HG03280 (cell line): Measurements from ENCODE around the gene TMCC3.
A peak's percentile ranks its signal among the peaks of the same experiment; 100 is the strongest.
"Not testable (repeated sequence)": the region's sequence is repeated elsewhere in the genome, so short reads cannot be mapped to it uniquely, and the experiment has no call there.

ENCODE experiments used
- ATAC-seq: cut with Tn5 transposase; IDR thresholded peaks from one replicate; pipeline ENCODE4 v1.9.1; 2021; ENCODE audit warnings: mild to moderate bottlenecking, moderate library complexity; ENCODE audit not compliant: unreplicated experiment

TMCC3 gene, protein sequence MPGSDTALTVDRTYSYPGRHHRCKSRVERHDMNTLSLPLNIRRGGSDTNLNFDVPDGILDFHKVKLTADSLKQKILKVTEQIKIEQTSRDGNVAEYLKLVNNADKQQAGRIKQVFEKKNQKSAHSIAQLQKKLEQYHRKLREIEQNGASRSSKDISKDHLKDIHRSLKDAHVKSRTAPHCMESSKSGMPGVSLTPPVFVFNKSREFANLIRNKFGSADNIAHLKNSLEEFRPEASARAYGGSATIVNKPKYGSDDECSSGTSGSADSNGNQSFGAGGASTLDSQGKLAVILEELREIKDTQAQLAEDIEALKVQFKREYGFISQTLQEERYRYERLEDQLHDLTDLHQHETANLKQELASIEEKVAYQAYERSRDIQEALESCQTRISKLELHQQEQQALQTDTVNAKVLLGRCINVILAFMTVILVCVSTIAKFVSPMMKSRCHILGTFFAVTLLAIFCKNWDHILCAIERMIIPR

DNA sequence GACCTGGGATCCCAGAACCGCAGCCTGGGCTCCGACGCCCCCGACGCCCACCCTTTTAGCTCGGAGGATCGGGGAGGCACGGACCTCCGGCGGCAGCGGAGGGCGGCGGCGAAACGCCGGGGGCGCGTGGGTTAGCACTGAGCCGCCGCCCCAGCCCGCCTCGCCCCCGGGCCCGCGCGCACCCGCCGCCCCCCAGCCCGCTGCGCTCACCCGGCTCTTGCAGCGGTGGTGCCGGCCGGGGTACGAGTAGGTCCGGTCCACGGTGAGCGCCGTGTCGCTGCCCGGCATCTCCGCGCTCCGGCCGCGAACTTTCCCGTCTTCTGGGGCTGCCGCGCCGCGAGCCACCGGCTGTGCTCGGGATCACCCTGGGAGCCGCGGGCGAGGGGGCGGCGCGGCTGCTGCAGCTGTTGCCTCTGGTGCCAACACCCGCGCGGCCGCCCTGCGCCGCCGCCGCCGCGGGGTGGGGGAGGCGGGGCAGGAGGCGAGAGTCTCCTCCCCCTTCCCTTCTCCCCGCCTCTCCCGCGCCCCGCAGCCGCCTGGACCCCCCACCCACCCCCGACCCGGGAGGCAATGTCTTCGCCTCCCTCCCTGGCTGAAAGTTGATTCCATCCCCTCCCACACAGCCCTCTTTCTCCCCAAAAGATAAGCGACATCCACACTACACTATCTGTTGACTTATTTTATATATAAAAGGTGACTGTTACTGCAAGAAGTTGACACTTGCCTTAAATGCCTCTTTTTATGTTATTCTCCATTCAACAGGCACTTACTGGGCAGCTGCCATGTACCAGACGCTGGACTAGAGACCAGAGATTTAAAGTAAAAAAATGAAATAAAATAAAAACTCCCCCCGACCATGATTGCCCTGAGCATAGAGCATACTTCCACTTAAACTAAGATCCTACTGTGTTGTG is at the start of gene TMCC3:
Gene TMCC3 (minus strand): TSS at position 415 of the 914 bp plus-strand sequence. CDS start 127 bp downstream, at position 288.
- peak; percentile 69 for ATAC-seq

DNA sequence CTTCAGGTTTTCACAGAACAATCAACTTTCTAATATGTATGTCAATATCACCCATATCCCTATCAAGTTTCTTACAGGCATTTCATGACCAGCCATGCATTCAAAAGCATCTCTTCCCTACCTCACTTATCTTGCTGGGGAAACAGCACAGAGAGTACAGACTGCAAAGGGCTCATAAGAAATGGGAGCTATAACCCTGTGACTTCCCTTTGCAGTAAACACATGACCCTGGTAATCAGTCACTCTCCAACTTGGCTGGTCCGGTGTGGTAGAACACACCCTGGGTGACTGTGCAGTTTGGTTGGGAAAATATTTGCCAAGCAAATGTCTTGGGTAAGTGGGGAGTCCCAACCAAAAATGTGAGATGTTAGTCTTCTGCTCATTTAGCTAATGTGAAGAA is 49.4 kb upstream of the TMCC3 start:
- ATAC-seq = no peak

DNA sequence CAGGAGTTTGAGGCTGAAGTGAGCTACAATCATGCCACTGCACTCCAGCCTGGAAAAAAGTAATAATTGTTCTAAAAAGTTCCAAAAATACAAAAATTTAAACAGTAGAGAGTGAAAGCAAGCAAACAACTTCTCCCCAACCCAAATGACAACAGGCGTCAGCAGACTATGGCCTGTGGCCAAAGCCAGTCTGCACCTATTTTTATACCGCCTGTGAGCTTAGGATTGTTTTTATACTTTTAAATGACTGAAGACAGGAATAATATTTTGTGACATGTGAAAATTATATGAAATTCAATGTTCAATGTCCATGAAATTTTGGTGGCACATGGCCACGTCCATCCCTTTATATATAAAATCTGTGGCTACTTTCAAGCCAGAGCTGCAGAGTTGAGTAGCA is 48.2 kb upstream of the TMCC3 start:
- no peak for ATAC-seq

DNA sequence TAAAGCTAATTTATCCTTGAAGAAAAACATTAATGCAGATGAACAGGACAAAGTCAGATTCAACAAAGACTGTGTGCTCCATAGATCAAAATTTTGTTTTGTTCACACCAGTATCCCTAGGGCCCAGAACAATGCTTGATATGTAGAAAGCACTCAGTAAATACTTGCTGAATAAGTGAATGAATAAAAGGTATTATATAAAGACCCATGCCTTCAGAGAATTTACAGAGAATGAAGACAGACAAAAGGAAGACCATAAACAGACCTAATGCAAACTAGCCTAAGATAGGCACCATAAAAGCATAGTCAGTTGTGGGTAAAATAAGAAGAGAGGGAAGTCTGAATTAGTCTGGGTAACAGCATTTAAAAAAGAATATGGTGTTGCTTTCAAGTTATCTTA is 47.3 kb upstream of the TMCC3 start:
- no peak for ATAC-seq

DNA sequence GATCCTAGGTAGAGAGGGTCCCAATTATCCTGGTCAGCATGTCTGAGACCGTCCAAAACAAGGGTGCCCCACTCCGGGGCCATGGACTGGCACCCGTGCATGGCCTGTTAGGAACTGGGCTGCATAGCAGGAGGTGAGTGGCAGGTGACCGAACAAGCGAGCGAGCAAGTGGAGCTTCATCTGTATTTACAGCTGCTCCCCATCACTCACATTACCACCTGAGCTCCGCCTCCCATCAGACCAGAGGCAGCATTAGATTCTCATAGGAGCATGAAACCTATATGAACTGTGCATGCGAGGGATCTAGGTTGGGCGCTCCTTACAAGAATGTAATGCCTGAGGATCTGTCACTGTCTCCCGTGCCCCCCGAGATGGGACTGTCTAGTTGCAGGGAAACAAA is 44.4 kb upstream of the TMCC3 start:
- no peak for ATAC-seq

DNA sequence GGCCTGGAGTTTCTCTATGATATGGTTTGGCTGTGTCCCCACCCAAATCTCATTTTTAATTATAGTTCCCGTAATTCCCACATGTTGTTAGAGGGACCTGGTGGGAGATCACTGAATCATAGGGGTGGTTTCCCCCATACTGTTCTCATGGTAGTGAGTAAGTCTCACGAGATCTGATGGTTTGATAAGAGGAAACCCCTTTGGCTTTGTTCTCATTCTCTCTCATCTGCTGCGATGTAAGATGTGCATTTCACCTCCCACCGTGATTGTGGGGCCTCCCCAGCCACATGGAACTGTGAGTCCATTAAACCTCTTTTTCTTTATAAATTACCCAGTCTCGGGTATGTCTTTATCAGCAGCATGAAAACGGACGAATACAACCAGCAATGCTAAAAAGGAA is 42.5 kb upstream of the TMCC3 start:
- not testable (repeated sequence) for ATAC-seq

DNA sequence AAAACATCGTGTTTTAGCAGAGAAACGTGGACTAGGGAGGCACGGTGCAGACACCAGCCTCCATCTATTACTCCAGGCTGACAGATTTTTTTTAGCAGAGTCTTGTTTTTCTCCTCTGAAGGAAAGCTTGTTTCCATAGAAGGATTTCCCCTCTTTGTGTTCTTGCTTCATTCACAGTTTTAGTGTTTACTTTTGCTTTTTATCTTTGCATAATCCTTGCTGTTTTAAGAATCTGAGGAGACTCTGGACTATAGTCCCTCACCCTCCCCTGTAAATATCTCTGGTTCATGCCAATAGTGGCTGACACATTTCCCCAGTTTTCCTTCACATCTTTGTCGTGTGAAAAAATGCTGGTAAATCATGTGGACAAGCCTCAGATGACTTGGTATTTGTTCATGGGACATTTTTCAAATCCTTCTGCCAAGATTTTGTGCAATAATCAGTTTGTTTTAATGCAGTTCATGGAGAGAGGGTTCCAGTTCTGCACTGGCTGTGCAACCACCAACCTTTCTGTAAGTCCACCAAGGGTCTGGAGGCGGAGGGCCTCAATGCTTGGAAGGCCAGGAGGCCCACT is 39.9 kb upstream of the TMCC3 start:
- no peak for ATAC-seq

DNA sequence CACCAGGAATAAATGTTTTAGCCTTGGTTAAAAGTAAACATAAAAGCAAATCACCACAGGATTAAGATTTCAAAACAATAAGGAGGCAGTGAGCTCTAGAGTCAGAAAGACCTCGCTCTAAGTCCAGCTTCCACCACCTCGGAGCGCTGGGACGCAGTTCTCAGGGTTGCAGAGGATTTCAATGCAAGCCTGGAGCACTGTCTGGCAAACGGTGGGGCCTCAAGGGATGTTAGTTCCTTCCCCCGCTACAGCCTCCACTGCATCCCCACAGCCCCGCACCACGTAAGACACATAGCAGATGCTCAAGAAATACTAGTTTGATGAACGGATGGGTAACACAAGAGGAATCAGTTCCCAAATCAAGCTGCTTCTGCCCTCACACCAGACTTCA is 39.3 kb upstream of the TMCC3 start:
- ATAC-seq = no peak

DNA sequence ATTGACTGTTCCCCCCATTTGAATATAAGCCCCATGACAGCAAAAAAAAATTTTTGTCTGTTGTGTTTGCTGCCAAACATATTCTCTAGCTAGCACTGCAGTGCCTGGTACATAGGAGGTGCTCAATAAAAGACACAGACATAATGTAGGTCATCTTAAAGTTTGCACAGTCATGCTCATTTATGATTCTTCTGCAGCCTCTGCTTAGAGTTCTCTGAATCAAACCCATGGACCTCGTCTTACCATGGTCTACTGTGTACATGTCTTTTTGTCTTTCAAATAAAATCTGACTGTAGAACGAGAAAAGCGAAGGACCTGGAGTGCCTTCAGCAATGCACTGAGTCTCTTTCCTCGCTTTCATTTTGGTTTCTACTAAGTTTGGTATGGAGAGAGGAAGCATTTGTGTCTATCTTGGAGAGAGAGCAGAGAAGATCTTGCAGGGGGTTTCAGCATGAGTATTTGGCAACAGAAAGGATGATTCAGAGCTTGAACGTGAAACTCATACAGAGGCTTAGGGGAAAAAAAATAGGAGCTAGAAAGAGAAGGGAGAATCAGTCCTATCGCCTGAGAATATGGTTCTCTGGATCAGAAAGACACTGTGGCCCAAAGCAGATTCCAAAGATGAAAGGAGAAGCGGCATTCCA is 38.8 kb upstream of the TMCC3 start:
- ATAC-seq = no peak

DNA sequence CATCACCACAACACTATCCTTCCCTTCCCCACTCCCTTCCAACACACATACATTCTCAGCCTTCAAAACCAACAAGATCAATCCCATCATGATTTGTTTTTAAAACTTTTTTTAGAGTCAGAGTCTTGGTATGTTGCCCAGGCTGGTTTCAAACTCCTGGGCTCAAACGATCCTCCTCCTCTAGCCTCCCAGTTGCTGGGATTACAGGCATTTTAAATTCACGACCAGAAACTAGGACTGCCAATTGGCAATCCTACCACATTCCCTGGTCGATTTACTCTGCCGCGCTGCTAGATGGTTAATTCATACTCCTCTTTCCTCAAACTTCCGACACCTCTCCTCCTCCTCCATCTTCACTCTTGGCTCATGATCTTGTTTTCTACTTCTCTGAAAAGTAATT is 37.5 kb upstream of the TMCC3 start:
- ATAC-seq = no peak

DNA sequence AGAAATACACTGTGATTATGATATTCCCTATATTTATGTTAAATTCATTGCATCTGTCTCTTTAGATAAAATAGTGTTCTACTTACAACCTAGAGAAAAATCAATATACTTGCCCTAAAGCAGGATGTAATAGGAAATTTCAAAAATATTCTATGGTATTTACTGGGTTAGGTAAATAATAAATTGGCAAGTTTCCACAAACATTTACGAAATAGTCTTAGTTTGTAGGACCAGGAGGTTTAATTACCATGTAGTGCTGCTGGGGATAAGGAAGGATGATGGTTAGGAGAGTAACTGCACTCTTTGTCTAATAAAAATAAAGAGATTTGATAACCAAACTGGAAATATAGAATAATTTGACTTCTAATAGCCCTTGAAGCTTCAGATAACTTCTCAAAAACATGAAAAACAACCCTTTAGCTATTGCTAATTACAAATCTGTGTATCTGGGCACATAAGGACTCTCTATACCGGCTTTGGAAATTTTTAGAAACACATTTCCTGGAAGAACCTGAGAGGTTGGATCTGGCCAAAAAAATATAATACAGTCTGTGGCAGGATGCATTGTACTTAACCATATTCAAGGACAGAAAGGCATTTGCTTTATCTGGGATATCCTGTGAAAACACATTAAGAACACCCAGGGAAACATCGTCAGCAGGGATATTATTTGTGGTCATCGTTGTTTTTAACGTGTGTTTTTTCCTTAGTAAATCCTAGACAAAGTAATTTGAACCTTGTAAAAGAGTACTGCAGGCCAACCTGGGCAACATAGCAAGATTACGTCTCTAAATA is 36.7 kb upstream of the TMCC3 start:
- ATAC-seq = no peak

DNA sequence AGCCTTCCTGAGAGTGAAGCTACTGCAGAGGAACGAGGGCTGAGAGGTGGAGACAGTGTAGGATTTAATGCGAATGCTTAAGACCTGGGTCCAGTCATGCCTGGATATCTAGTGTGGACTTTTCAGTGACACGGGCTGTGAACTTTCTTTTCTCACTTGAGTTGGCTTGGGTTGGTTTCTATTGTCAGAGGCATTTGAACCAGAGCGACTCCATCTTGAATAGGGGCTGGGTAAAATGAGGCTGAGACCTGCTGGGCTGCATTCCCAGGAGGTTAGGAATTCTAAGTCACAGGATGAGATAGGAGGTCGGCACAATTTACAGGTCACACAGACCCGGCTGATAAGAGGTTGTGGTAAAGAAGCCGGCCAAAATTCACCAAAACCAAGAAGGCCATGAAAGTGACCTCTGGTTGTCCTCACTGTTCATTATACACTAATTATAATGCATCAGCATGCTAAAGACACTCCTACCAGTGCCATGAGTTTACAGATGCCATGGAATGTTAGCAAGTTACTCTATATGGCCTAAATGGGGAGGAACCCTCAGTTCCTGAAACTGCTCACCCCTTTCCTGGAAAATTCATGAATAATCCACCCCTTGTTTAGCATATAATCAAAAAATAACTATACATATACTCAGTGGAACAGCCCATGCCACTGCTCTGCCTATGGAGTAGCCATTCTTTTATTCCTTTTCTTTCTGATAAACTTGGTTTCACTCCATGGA is 34.2 kb upstream of the TMCC3 start:
- ATAC-seq = no peak

DNA sequence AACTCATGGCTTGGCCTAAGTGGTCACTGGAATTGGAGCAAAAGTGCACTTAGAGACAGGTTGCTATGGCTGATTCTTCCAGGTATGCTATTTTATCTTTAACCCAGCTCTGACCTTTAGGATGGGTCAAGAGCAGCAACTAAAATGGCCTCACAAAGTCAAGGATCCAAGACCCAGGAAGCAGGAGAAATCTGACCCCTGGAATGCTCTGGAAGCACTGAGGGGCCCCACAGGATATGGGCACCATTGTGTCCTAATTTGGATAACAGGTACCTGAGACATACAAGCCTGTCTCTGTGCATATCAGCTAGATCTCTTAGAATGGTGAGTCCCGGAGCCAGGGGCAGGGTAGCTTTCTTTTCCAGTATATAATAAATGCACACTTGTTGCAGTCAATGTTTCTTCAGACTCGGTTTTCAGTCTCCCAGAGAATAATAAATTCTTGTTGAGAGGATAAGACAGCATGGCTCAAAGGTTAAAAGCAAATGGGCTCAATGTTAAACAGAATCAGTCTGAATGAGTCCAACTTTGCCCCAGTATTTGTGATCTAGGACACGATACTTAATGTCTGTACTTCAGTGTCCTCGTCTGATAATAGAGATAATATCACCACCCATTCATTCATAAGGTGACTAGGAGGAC is 29.3 kb upstream of the TMCC3 start:
- no peak for ATAC-seq

DNA sequence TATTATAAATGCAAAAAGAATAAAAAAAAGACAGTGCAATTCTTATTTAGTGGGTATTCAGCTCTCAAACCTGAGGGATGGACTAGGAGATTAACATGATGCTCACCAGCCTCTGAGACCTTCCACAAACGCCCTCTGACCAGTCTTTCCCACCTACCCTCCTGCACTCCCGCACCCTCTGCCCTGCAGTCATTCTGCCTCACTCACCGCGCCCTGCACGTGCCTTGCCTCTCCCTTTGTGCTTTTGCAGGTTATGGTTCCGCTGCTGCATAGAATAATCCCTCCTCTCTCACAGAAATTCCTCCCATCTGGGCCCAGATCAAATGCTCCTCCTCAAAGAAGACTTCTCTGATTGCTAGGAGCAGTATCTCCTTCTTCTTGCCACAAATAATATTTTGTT is 28.5 kb upstream of the TMCC3 start:
- no peak for ATAC-seq

DNA sequence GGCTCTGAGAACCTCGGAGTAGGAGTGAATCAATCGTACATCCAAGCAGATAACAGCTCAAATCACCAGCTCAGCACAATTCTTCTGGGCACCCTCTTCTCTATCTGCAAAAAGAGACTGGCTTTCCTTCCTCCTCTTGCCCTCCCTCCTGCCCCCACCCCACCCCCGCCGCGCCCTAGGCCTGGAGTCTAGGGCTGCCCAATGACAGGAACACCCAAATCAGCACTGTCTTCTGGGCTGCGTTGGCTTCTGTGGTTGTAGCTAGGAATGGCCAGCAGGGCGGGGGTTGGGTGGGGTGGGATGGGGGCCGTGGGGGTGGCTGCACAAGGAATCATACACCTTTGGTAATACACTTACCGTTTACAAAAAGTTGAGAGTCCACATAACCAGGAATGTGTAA is 28.0 kb upstream of the TMCC3 start:
- no peak for ATAC-seq

DNA sequence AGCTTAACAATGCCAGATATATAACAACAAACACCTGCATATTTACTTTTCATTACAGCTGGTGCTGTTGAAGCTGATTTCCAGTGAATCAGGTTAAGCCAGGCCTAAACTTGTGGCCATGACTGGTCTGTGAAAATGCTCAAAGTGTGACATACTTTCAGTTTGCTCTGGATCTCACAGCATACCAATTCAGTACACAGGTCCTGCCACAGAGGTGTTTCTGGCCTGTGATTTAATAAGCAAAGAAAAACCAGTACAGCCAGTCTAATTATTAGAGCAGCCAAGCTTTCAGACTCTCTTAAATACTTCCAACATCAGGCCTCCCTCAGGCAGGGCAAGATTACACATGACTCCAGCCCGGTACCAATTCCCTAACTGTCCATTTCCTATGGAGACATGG is 27.4 kb upstream of the TMCC3 start:
- ATAC-seq = no peak

DNA sequence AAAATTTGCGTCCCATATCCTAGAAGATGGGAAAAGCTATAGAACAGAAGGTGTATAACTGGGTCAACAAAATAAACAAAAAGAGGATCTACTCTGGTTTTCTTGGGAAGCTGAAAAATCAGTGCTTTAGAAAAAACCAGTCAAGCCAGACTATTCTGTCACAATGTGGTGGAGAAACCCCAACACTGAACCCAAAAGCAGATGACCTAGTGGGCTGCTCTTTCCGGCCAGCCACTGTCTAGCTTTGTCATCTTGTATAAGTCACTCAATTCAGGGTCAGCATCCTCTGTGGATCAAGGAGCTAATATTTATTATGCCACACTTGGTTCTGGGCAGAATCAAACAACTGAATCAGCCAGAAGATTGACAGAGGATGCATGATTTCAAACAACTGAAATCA is 26.6 kb upstream of the TMCC3 start:
- ATAC-seq = no peak

DNA sequence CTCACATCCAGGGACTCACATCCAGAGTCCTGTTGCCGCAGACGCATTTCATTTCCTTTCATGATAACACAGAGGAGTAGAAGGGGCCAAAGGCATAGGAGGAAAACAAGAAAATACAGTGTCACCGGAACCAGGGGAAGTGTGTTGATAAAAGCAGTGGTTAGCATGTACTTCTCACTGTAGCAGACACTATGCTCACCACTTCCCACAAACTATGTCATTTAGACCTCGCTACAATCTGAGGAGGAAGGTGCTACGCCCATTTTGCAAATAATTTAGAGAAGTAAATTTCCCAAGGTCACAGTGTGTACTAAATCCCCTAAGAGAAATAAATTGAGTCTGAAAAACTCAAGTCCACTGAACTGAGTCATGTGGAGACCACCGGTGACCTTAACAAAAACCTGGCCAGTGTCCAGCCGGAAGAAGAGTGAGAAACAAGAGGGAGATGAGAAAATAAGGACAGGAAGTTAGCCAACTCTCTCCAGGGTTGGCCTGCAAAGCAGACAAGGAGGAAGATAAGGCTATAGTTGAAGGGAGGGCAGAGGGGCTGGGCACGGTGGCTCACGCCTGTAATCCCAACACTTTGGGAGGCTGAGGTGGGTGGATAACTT is 25.8 kb upstream of the TMCC3 start:
- ATAC-seq = no peak

DNA sequence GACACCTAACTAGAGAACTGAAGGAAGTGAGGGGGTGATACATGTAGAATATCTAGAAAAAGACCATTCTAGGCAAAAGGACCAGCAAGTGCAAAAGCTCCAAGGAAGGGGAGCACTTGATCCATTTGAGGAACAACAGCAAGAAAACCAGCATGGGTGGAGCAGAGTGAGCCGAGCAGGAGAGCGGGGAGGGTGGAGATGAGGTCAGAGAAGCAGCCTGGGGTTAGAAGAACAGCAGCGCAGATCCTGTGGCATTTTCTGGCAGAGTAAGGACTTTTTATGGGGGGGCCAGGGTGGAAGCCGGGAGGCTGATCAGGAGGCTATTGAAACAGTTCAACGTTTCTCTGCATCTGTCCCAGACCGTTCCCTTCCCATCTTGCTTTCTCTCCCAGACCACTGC is 24.5 kb upstream of the TMCC3 start:
- no peak for ATAC-seq
